Measurements from ENCODE around the gene SLC30A5. TPM values are rescaled to one million over a fixed set of nuclear protein-coding genes. Genes with fewer than 3 reads are reported as not detected.
"Not testable (repeated sequence)": the region's sequence is repeated elsewhere in the genome, so short reads cannot be mapped to it uniquely, and the experiment has no call there.

SLC30A5 gene
- total RNA-seq, 1 donor from 2014 or later, result 60.5 TPM

DNA sequence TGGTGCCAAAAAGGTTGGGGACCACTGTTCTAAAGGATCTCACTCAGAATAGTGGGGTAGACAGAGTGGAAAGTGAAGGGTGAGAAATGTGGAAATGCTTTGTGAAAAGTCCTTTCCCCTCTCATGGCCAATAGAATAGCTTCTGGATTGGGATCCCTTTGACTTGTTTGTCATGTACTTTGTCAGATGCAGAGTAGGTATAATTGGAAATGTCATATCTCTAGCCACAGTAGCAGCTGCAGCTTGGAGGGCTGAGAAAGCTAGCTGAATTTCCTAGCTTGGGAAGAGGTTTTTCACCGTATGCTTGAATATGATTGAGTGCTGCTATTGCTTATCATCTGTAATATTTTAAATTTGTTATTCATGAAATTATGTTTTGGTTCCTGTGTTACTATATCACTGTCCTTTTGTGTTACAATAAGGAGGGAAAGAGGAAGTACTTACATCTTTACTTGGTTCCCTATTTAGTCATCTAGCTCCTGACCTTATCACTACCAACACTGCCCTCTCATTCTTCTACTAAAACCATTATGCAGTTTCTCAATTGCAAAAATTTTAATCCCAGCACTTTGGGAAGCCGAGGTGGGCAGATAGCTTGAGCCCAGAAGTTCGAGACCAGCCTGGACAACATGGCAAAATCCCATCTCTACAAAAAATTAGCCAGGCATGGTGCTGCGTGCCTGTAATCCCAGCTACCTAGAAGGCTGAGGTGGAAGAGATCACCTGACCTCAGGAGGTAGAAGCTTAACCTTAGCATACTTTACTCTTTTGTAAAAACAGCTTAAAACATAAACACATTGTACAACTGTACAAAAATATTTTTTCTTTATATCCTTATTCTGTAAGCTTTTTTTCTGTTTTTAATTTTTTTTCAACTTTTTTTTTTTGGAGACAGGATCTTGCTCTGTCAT is 12.4 kb downstream of the SLC30A5 start:
- no peak for DNase-seq (ENCODE audit: low spot score)

DNA sequence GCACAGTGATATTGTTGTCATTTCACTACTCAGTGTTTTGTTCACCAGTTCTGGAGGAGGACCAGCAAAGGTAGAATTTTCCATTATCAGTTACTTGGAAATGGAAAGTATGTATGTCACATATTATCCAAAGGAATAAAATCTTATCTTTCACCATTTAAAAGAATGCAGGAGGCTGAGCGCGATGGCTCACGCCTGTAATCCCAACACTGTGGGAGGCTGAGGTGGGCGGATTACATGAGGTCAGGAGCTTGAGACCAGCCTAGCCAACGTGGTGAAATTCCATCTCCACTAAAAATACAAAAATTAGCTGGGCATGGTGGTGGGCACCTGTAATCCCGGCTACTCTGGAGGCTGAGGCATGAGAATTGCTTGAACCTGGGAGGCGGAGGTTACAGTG is 14.6 kb downstream of the SLC30A5 start:
- not testable (repeated sequence) for DNase-seq (ENCODE audit: low spot score)

DNA sequence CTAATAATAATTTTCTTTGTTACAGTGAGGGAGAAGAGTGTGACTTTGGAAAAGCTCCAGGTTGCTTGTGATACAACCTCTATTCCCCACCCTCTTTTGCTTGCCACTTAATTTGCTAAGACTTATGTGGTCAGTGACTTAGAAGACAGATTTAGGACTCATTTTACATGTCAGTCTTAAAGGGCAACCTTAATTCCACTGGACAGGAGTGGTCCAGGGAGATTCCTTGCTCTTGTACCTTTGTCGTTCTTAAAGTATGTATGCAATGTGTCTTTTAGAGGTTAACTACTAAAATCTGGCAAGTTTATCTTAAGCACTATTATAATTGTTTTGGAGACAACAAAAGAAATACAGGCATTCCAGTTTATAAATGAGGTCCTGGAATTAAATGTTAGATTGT is 20.0 kb downstream of the SLC30A5 start:
- no peak for DNase-seq (ENCODE audit: low spot score)

DNA sequence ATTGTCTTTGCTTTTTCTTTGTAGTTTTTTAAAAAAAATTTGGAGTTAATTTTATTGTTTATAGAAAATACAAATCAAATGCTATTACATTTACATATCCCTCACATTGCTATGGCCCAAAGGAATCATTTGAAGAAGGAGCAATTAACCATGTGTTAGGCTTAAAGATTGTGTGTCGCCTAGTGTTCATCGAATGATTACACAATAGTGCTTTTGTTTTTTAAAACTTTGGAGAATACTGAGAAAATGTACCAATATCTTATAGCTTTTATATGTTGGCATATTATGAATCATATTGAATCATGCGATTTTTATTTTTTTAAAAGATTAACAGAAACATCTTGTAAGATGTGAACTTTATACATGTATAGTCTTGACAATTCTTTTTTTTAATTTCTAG is 21.7 kb downstream of the SLC30A5 start:
- DNase-seq (ENCODE audit: low spot score), result no peak

DNA sequence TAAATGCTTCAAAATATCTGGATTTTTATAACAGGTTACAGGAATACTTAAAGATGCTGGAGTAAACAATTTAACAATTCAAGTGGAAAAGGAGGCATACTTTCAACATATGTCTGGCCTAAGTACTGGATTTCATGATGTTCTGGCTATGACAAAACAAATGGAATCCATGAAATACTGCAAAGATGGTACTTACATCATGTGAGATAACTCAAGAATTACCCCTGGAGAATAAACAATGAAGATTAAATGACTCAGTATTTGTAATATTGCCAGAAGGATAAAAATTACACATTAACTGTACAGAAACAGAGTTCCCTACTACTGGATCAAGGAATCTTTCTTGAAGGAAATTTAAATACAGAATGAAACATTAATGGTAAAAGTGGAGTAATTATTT is 35.6 kb downstream of the SLC30A5 start:
- no peak for DNase-seq (ENCODE audit: low spot score)

DNA sequence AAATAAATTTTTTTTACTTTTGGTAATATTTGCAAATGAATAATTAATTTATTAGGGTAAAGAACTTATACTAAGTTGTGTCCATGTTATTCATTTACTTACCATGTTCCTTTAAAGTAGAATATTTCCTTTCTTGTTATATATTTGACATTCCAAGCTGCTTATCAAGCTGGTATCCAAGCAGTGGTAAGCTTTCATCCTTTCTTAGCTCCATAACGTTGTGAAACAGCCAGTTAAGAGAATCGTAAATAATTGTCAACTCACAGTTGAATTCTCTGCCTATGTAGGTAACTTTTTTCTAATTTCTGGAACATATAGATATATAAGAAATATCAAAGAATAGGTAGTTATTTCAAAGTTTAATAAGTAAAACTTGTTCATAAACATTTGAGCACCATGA is 36.4 kb downstream of the SLC30A5 start:
- no peak for DNase-seq (ENCODE audit: low spot score)

DNA sequence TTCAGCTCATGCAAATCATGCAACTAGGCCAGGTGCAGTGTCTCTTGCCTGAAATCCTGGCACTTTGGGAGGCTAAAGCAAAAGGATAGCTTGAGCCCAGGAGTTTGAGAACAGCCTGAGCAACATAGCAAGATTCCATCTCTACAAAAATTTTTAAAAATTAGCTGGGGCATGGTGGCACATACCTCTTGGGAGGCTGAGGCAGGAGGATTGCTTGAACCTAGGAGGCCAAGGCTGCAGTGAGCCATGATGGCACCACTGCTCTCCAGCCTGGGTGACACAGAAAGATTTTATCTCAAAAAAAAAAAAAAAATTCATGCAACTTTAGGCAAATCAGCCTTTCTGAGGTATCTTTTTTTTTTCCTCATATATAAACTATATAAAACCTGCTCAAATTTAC is 37.5 kb downstream of the SLC30A5 start:
- DNase-seq (ENCODE audit: low spot score), result no peak

DNA sequence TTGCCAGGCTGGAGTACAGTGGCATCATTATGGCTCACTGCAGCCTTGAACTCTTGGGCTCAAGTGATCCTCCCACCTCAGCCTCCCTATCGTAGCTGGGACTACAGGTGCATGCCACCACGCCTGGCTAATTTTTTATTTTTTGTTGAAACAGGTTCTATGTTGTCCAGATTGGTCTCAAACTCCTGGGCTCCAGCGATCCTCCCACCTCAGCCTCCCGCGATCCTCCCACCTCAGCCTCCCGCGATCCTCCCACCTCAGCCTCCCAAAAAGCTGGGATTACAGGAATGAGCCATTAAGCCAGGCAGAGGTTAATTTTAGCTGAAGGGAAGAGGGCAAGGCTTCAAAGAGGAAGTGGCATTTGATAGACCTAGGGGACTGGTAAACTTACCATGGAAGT is 40.3 kb downstream of the SLC30A5 start:
- no peak for DNase-seq (ENCODE audit: low spot score)

DNA sequence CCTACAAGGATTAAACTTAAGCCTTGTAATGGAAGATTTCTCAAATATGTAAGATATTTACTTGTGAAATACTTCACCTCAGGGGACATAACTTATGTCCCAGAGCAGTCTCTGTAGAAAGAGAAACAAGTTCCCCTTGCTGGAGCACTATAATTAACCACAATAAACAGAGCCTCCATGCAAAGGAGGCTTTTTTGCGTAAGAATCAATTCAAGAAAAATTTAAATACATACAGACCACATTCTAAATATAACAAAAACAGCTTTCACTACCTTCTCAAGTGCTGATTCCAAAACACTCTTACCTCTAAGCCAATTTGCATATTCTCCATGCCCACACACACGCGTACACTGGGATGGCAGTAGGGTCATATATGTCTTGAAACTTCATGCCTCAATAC is 42.5 kb downstream of the SLC30A5 start:
- DNase-seq (ENCODE audit: low spot score), result no peak

DNA sequence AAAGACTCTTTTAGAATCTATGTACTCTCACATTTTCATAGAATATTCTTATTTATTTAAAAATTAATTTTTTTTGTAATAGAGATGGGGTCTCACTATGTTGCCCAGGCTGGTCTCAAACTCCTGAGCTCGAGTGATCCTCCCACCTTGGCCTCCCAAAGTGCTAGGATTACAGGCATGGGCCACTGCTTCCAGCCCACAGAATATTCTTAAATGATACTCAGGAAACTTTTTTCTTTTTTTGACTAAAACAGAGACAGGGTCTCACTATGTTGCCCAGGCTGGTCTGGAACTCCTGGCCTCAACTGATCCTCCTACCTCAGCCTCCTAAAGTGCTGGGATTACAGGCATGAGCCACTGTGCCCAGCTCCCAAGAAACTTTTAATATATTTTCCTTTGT is 43.4 kb downstream of the SLC30A5 start:
- DNase-seq (ENCODE audit: low spot score), result not testable (repeated sequence)

DNA sequence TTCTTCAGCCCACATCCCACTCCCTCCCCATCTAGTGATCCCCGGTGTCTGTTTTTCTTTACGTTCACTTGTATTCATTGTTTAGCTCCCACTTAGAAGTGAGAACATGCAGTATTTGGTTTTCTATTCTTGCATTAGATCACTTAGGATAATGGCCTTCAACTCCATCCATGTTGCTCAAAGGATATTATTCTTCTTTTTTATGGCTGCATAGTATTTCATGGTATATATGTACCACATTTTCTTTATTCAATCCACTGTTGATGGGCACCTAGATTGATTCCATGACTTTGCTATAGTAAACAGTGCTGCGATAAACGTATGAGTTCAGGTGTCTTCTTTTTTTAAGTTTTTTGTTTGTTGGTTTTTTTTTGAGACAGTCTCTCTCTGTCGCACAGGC is 44.0 kb downstream of the SLC30A5 start:
- no peak for DNase-seq (ENCODE audit: low spot score)

DNA sequence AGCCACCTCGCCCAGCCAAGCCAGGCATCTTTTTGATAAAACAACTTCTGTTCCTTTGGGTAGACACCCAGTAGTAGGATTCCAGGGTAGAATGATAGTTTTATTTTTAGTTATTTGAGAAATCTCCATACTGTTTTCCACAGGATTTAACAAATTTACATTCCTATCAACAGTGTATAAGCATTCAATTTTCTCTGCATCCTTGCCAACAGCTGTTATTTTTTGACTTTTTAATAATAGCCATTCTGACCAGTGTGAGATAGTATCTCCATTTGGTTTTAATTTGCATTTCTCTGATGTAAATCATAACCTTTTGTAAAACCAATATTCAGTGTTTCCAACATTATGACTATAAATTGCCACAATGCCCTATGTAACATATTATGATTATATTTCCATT is 45.0 kb downstream of the SLC30A5 start:
- DNase-seq (ENCODE audit: low spot score), result no peak

DNA sequence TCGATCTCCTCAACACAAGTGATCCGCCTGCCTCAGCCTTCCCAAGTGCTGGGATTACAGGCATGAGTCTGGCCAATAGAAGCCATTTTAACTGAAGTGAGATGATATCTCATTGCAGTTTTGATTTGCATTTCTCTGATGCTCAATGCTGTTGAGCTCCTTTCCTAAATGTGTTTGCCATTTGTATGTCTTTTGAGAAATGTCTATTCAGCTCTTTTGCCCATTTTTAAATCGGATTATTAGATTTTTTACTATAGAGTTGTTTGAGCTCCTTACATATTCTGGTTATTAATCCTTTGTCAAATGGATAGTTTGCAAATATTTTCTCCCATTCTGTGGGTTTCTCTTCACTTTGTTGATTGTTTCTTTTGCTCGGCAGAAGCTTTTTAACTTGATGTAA is 46.4 kb downstream of the SLC30A5 start:
- not testable (repeated sequence) for DNase-seq (ENCODE audit: low spot score)

DNA sequence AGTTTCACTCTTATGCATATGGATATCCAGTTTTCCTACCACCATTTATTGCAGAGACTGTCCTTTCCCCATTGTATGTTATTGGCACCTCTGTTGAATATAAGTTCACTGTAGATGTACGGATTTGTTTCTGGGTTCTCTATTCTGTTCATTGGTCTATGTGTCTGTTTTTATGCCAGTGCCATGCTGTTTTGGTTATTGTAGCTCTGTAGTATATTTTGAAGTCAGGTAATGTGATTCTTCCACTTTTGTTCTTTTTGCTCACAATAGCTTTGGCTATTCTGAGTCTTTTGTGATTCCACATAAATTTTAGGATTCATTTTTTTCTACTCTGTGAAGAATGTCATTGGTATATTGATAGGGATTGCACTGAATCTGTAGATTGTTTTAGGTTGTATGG is 47.0 kb downstream of the SLC30A5 start:
- no peak for DNase-seq (ENCODE audit: low spot score)

DNA sequence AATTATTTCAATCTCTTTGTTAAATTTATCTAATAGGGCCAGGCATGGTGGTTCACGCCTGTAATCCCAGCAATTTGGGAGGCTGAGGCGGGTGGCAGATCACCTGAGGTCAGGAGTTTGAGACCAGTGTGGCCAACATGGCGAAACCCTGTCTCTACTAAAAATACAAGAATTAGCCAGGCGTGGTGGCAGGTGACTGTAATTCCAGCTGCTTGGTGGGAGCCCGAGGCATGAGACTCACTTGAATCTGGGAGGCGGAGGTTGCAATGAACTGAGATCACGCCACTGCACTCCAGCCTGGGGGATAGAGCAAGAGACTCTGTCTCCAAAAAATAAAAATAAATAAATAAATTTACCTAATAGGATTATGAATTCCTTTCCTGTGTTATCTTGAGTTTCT is 54.8 kb downstream of the SLC30A5 start:
- DNase-seq (ENCODE audit: low spot score), result not testable (repeated sequence)

DNA sequence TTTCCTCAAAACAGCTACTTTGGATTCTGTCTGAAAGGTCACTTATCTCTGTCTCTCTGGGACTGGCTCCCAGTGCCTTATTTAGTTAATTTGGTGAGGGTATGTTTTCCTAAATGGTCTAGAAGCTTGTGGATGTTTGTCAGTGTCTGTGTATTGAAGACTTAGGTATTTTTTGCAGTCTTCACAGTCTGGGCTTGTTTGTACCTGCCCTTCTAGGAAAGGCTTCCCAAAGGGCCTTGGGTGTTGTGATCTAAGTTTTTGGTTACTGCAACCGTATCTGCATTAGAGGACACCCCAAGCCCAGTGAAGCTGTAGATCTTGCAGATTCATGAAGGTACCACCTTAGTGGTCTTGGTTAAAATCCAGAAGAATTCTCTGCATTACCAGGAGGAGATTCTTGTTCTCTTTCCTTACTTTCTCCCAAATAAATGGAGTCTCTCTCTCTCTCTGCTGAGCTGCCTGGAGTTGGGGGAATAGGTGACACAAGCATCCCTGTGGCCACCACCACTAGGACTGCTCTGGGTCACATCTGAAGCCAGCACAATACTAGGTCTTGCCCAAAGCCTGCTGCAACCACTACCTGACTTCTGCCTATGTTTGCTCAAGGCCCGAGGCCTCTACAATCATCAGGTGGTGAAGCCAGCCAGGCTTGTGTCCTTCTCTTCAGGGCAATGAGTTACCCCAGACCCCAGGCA is 55.3 kb downstream of the SLC30A5 start:
- DNase-seq (ENCODE audit: low spot score), result no peak

DNA sequence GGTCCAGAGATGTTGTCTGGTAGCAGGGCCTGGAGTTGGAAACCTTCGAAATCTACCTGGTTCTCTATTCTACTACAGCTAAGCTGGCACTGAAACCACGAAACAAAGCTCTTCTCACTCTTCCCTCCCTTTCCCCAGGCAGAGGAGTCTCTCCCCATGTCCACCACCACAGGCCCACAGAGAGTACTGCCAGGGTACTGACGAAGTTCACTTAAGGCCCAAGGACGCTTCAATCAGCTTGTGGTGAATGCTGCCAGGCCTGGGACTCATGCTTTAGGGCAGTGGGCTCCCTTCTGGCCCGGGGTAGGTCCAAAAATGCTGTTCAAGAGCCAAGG is 55.8 kb downstream of the SLC30A5 start:
- DNase-seq (ENCODE audit: low spot score), result no peak

DNA sequence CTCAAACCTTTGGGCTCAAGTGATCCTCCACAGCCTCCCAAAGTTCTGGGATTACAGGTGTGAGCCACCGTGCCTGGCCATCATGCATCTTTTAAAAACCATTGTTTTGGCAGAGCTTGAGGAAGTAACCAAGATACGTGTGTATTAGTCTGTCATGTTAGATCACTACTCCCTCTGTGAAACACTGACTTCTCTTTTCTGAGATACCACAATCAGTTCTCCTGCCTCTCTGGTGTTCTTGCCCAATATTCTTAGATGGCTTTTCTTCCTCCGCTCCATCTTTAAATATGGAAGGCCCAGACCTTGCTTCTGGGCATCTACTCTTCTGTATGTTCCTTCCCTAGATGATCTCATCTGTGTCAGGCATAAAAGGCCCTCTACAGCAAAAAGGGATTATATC is 58.9 kb downstream of the SLC30A5 start:
- DNase-seq (ENCODE audit: low spot score), result no peak

DNA sequence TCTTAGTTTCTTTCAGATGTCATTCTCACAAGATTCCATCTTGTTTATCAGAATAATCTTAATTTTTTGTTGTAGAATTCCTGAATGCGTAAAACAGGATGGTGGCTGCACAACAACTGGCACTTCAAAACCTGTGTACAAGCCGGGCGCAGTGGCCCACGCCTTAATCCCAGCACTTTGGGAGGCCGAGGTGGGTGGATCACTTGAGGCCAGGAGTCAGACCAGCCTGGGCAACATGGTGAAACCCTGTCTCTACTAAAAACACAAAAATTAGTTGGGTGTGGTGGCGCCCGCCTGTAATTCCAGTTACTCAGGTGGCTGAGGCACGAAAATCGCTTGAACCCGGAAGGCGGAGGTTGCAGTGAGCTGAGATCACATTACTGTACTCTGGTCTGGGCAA is 62.6 kb downstream of the SLC30A5 start:
- DNase-seq (ENCODE audit: low spot score), result no peak

DNA sequence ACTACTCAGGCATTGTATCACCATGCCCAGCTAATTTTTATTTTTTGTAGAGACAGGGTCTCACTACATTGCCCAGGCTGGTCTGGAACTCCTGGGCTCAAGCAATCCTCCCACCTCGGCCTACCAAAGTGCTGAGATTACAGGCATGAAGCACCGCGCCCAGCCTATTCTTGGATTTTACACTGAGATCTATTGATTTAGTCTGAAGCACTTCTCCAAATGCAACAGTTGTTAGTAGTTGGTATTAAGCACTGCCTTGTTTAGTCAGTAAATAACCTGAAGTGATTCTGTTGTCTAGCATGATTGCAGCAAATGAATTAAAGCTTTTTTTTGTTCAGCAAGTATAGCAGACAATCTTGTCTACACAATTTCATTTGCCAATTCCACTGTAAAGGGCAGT is 64.2 kb downstream of the SLC30A5 start:
- no peak for DNase-seq (ENCODE audit: low spot score)

DNA sequence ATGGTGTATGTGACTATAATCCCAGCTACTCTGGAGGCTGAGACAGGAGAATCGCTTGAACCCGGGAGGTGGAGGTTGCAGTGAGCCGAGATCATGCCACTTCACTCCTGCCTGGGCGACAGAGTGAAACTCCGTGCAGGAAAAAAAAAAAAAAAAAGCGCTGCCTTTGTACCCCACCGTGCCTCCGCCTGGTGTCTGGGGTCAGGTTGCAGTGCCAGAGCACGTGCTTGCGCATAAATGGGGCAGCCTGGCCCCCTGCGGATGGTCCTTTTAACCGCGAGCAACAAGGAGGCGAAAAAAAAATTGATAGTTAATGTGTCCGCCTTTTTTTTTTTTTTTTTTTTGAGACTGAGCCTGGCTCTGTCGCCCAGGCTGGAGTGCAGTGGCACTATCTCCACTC is 66.8 kb downstream of the SLC30A5 start:
- no peak for DNase-seq (ENCODE audit: low spot score)

DNA sequence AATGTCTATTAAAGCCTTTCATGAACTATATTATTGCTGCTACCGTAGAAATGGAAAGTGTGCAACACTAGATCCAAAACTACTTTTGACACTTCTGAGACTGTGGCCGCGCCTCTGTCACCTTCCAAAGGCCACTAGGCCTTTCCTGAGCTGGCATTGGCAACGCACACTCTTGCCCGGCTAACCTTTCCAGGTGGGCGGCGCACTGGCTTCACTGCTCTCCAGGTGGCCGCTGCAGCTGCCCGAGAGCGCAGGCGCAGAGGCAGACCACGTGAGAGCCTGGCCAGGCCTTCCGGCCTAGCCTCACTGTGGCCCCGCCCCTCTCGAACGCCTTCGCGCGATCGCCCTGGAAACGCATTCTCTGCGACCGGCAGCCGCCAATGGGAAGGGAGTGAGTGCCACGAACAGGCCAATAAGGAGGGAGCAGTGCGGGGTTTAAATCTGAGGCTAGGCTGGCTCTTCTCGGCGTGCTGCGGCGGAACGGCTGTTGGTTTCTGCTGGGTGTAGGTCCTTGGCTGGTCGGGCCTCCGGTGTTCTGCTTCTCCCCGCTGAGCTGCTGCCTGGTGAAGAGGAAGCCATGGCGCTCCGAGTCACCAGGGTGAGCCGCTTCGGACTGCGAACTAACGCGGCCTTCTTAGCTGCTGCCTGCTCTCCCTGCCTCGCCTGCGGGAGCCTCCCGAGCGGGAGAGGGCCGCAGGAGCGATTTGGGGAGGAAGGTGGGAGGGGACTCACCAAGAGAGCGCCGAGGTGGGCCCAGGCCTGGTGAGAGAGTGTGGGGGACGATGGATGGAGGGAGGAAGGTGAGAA is 73.1 kb downstream of the SLC30A5 start, which contains the start of gene CCNB1:
TSS of gene CCNB1 (plus strand) at position 465 of the 807 bp plus-strand sequence. CDS start at position 578, 113 bp downstream.
- DNase-seq (ENCODE audit: low spot score), result peak; percentile 98
